Hepatocyte (in vitro differentiated cells): Measurements from ENCODE around the gene PPP3CA. TPM values are rescaled to one million over a fixed set of nuclear protein-coding genes. Genes with fewer than 3 reads are reported as not detected.

Experiments
- DNase-seq: peaks from one replicate; pipeline ENCODE4 v3.0.0-alpha.2; 2016; ENCODE audit warnings: low spot score
- H2AFZ ChIP-seq: fragments of 200-600 bp; sonication (generic); 2 replicates; pipeline ENCODE4 v1.6.0; 2016; ENCODE audit warnings: antibody characterized with exemption, mild to moderate bottlenecking
- H3K27ac ChIP-seq: fragments of 200-600 bp; sonication (generic); 2 replicates; pipeline ENCODE4 v1.5.1; 2016; ENCODE audit warnings: mild to moderate bottlenecking
- H3K27me3 ChIP-seq: fragments of 200-600 bp; sonication (generic); 2 replicates; pipeline ENCODE4 v1.6.1; 2016
- H3K36me3 ChIP-seq: fragments of 200-600 bp; sonication (generic); replicated peaks from 2 replicates; pipeline ENCODE4 v1.5.1; 2016; ENCODE audit warnings: low read depth; ENCODE audit not compliant: insufficient read depth
- H3K4me1 ChIP-seq: fragments of 200-600 bp; sonication (generic); 2 replicates; pipeline ENCODE4 v1.5.1; 2016; ENCODE audit warnings: mild to moderate bottlenecking, moderate library complexity; ENCODE audit not compliant: insufficient read depth
- H3K4me2 ChIP-seq: fragments of 200-600 bp; sonication (generic); 2 replicates; pipeline ENCODE4 v1.6.0; 2016
- H3K4me3 ChIP-seq: fragments of 200-600 bp; sonication (generic); 2 replicates; pipeline ENCODE4 v1.5.1; 2016; ENCODE audit warnings: mild to moderate bottlenecking
- H3K79me2 ChIP-seq: fragments of 200-600 bp; sonication (generic); 2 replicates; pipeline ENCODE4 v1.6.0; 2017; ENCODE audit warnings: mild to moderate bottlenecking
- H3K9me2 ChIP-seq: fragments of 200-600 bp; sonication (generic); replicated peaks from 2 replicates; pipeline ENCODE4 v1.6.0; 2017; ENCODE audit warnings: mild to moderate bottlenecking; ENCODE audit not compliant: insufficient read depth
- H3K9me3 ChIP-seq: fragments of 200-600 bp; sonication (generic); 2 replicates; pipeline ENCODE4 v1.5.1; 2016; ENCODE audit warnings: low read depth, mild to moderate bottlenecking
- H4K20me1 ChIP-seq: fragments of 200-600 bp; sonication (generic); 2 replicates; pipeline ENCODE4 v1.6.0; 2016; ENCODE audit warnings: mild to moderate bottlenecking; ENCODE audit not compliant: insufficient read depth, poor library complexity, severe bottlenecking
- EZH2 ChIP-seq: fragments of 200-600 bp; sonication (generic); IDR thresholded peaks from 2 replicates; pipeline ENCODE4 v1.6.1; 2016; ENCODE audit warnings: antibody characterized with exemption, mild to moderate bottlenecking, borderline replicate concordance
- EZH2phosphoT487 ChIP-seq: fragments of 200-600 bp; sonication (generic); IDR thresholded peaks from one replicate; pipeline ENCODE4 v1.6.1; 2018; ENCODE audit warnings: antibody characterized with exemption, mild to moderate bottlenecking, low read depth, moderate library complexity; ENCODE audit not compliant: unreplicated experiment, severe bottlenecking
- WGBS: methylation state at CpG from one replicate; pipeline ENCODE4 v1.1.6; 2016; ENCODE audit warnings: low lambda C conversion rate; ENCODE audit errors: missing lambda C conversion rate; 5-methylcytosine and 5-hydroxymethylcytosine counted together
- polyA plus RNA-seq: library from polyadenylated mRNA; unstranded; fragments of >200 nt; fragmentation: Nextera tagmentation; extraction: Ambion mirVana; gene quantifications from 2 replicates; pipeline ENCODE4 v1.2.1, GENCODE V29; 2016
- total RNA-seq: library from RNA; depleted of rRNA; stranded (reverse); fragments of >200 nt; gene quantifications from 2 replicates; pipeline ENCODE4 v1.2.3, GENCODE V29; 2014
- TF ChIP-seq, protein P1 (sequence below): fragments of 200-600 bp; sonication (generic); IDR thresholded peaks from 2 replicates; pipeline ENCODE4 v1.5.1; 2016; ENCODE audit warnings: antibody characterized with exemption, mild to moderate bottlenecking; ENCODE audit not compliant: poor library complexity

The PPP3CA gene
- total and polyA plus RNA-seq, 2 experiments from 2014 or later: 12.9 to 49.5 TPM

DNA sequence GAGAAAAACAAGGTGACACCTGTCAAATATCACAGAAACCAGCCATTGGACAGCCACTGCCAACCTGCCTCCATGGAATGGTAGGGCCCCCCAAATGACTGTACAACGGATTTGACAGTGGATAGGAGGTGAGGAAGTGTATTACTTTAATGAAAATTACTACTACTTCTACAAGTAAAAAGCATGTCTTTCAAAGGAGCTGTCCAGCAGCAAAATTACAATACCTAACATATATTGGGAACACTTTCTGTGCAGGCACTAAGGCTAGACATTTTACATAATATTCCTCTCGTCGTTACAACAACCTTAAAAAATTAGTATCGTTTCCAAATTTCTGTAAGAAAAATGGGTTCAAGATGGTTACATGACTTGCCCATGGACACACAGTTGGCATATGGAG is 14.9 kb downstream of the PPP3CA start:
- TF ChIP-seq, protein P1, sequence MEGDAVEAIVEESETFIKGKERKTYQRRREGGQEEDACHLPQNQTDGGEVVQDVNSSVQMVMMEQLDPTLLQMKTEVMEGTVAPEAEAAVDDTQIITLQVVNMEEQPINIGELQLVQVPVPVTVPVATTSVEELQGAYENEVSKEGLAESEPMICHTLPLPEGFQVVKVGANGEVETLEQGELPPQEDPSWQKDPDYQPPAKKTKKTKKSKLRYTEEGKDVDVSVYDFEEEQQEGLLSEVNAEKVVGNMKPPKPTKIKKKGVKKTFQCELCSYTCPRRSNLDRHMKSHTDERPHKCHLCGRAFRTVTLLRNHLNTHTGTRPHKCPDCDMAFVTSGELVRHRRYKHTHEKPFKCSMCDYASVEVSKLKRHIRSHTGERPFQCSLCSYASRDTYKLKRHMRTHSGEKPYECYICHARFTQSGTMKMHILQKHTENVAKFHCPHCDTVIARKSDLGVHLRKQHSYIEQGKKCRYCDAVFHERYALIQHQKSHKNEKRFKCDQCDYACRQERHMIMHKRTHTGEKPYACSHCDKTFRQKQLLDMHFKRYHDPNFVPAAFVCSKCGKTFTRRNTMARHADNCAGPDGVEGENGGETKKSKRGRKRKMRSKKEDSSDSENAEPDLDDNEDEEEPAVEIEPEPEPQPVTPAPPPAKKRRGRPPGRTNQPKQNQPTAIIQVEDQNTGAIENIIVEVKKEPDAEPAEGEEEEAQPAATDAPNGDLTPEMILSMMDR: no peak
- TF ChIP-seq EZH2phosphoT487: no peak
- TF ChIP-seq EZH2: no peak
- DNase-seq: no peak
- Histone ChIP-seq H3K4me3 (no peak overlapping the region), H3K27me3 (no peaks in the 10 kb centered on the region), H3K9me2 (no peaks in the 10 kb centered on the region), H3K36me3 (no peaks in the 10 kb centered on the region), H3K9me3 (no peaks in the 10 kb centered on the region), H4K20me1 (peaks cover 66% of the 10 kb centered on the region), H2AFZ (no peak overlapping the region), H3K27ac (no peak overlapping the region), H3K79me2 (peaks cover 99% of the 10 kb centered on the region), H3K4me2 (no peak overlapping the region), H3K4me1 (no peaks in the 10 kb centered on the region)
- 93% methylated on average over 4 of the region's 4 CpGs for WGBS

DNA sequence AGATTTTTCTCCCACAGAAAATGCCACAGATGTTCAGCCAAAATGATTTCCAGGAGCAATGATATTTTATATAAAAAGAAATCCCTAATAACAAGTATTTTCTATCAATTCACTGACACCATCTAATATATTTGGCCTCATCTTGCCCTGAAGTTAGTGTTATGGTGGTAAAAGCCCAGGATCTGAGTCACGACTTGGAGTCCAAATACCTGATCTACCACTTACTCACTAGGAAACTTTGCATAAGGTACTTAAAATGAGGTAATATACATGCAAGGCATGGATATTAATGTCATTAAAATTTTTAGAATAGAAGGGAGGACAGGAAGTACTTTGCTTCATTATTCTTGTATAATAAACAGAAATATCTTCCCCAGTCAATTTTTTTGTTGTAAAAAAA is 16.3 kb downstream of the PPP3CA start:
- Histone ChIP-seq H3K4me1 (no peaks in the 10 kb centered on the region), H3K36me3 (no peaks in the 10 kb centered on the region), H3K79me2 (peaks cover 99% of the 10 kb centered on the region), H3K27me3 (no peaks in the 10 kb centered on the region), H3K4me3 (no peak overlapping the region), H2AFZ (no peak overlapping the region), H3K9me3 (no peaks in the 10 kb centered on the region), H3K9me2 (no peaks in the 10 kb centered on the region), H4K20me1 (peaks cover 75% of the 10 kb centered on the region), H3K27ac (no peak overlapping the region), H3K4me2 (no peak overlapping the region)
- no peak for TF ChIP-seq EZH2phosphoT487
- TF ChIP-seq, protein P1: no peak
- TF ChIP-seq EZH2: no peak
- 85% methylated on average over 1 of the region's 1 CpG for WGBS
- no peak for DNase-seq

DNA sequence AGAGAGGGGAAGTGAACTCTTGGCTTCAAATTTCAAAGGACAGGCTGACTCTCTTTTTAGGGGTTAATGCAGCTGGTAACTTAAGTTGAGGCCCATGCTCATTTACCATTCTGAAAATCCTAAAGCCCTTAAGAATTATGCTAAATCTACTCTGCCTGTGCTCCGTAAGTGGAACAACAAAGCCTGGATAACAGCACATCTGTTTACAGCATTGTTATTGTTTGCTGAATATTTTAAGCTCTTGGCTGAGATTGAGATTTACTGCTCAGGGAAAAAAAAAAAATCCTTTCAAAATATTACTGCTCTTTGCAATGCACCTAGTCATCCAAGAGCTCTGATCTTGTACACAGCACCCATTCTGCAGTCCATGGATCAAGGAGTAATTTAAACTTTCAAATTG is 17.7 kb downstream of the PPP3CA start:
- Histone ChIP-seq H3K79me2 (peaks cover 99% of the 10 kb centered on the region), H3K4me3 (no peak overlapping the region), H2AFZ (no peak overlapping the region), H3K4me2 (no peak overlapping the region), H3K36me3 (no peaks in the 10 kb centered on the region), H3K9me2 (no peaks in the 10 kb centered on the region), H4K20me1 (peaks cover 81% of the 10 kb centered on the region), H3K27me3 (no peaks in the 10 kb centered on the region), H3K27ac (no peak overlapping the region), H3K9me3 (no peaks in the 10 kb centered on the region), H3K4me1 (no peaks in the 10 kb centered on the region)
- no peak for TF ChIP-seq EZH2
- no peak for TF ChIP-seq EZH2phosphoT487
- TF ChIP-seq, protein P1: no peak
- no peak for DNase-seq
- 71% methylated on average over 1 of the region's 1 CpG for WGBS
